ENCODE data around the gene AQP1. TPM values are rescaled to one million over a fixed set of nuclear protein-coding genes. Genes with fewer than 3 reads are reported as not detected.

AQP1 gene
- polyA plus RNA-seq, 1 donor (not counting 4 experiments of a cell fraction or from before 2014, with no cell fraction given): 0.07 TPM

- H3K9me1 ChIP-seq (ENCODE audit: control insufficient read depth, extremely low read depth, insufficient read depth, low read length): no peaks in the 10 kb centered on the region
- no peaks in the 10 kb centered on the region for H3K9me3 ChIP-seq (ENCODE audit: control insufficient read depth, low read depth, low read length)
- H3K79me2 ChIP-seq (ENCODE audit: control insufficient read depth, insufficient read depth, low read length): no peaks in the 10 kb centered on the region
- H2AFZ ChIP-seq (ENCODE audit: control insufficient read depth, low read length): no peak overlapping the region
- no peak overlapping the region for H3K27ac ChIP-seq (ENCODE audit: control insufficient read depth, insufficient read depth, low read length)
- DNase-seq (ENCODE audit: low read depth, low spot score) (no peak), FAIRE-seq (no peak)
- no peaks in the 10 kb centered on the region for H3K36me3 ChIP-seq (ENCODE audit: control insufficient read depth in 2 of 2, extremely low read depth in 1 of 2, insufficient read depth in 2 of 2, low read length in 2 of 2)
- TF ChIP-seq CTCF (optimal IDR thresholded peaks at IDR 0.05 in 1 of 3, IDR thresholded peaks at IDR 0.05 in 1 of 3, conservative IDR thresholded peaks at IDR 0.05 in 1 of 3; ENCODE audit: extremely low read depth in 1 of 3, insufficient read depth in 2 of 3, low read length in 3 of 3) (no peak), EZH2 (IDR thresholded peaks at IDR 0.05; ENCODE audit: low read length) (no peak)
- H3K4me3 ChIP-seq (ENCODE audit: control insufficient read depth in 2 of 3, extremely low read depth in 1 of 3, insufficient read depth in 2 of 3, low read depth in 1 of 3, low read length in 3 of 3): no peak overlapping the region
- H3K9ac ChIP-seq (ENCODE audit: control insufficient read depth, extremely low read depth, insufficient read depth, low read length): no peak overlapping the region
- H4K20me1 ChIP-seq (ENCODE audit: control insufficient read depth, extremely low read depth, insufficient read depth, low read length): no peaks in the 10 kb centered on the region
- no peaks in the 10 kb centered on the region for H3K27me3 ChIP-seq (ENCODE audit: control insufficient read depth, extremely low read depth, insufficient read depth, low read length)
- dilution Hi-C loops (cut with MboI; ENCODE audit: extremely low pct_ligation_motif_present, low sequenced_read_pairs): no loop called here
- no peak overlapping the region for H3K4me2 ChIP-seq (ENCODE audit: control insufficient read depth, extremely low read depth, insufficient read depth, low read depth, low read length)
- peaks cover 22% of the 10 kb centered on the region for H3K4me1 ChIP-seq (ENCODE audit: control insufficient read depth, extremely low read depth, insufficient read depth, low read length)
These were observed 5.1 kb downstream of the AQP1 start for GRCh38 chr7:30916767-30917166.

DNA sequence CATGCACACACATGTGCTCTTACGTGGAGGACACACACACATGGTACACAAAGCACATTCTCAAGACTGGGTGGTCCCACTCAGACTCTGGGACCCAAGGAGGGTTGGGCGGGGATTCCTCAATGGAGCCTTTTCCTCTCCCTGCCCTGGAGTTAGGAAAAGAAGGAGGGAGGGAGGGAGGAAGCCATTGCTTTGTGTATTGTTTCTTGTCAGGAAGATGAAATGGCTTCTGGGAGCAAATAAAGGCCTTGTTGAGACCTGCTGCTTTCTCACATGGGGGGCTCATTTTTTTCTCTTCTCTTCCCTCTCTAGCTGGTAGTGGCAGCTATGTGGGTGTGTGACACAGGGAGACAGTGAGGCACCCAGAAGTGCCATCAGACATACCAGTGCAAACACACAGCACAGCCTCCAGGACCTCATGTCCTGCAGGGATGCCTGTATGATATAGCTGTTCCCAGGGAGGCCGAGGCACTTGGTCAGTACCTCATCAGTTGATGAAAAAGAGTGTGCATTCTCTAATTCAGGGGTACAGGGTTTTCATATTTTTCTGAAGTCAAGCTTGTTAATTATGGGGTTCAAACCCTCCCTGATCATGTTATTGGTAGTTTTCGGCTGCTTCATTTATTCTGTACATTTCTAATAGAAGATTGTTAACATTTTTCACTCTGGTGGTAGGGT is 5.7 kb downstream of the AQP1 start:
- dilution Hi-C loops (cut with MboI; ENCODE audit: extremely low pct_ligation_motif_present, low sequenced_read_pairs): no loop called here
- FAIRE-seq: no peak
- H3K4me1 ChIP-seq (ENCODE audit: control insufficient read depth, extremely low read depth, insufficient read depth, low read length): peaks cover 22% of the 10 kb centered on the region

More for the DNA sequence above, 5.7 kb downstream of the AQP1 start:
- Histone ChIP-seq H3K36me3 (ENCODE audit: control insufficient read depth in 2 of 2, extremely low read depth in 1 of 2, insufficient read depth in 2 of 2, low read length in 2 of 2) (no peaks in the 10 kb centered on the region), H3K9ac (ENCODE audit: control insufficient read depth, extremely low read depth, insufficient read depth, low read length) (no peak overlapping the region), H3K9me1 (ENCODE audit: control insufficient read depth, extremely low read depth, insufficient read depth, low read length) (no peaks in the 10 kb centered on the region), H3K27me3 (ENCODE audit: control insufficient read depth, extremely low read depth, insufficient read depth, low read length) (no peaks in the 10 kb centered on the region), H3K27ac (ENCODE audit: control insufficient read depth, insufficient read depth, low read length) (no peak overlapping the region), H3K4me3 (ENCODE audit: control insufficient read depth in 2 of 3, extremely low read depth in 1 of 3, insufficient read depth in 2 of 3, low read depth in 1 of 3, low read length in 3 of 3) (no peak overlapping the region), H4K20me1 (ENCODE audit: control insufficient read depth, extremely low read depth, insufficient read depth, low read length) (no peaks in the 10 kb centered on the region), H3K9me3 (ENCODE audit: control insufficient read depth, low read depth, low read length) (no peaks in the 10 kb centered on the region), H2AFZ (ENCODE audit: control insufficient read depth, low read length) (no peak overlapping the region), H3K4me2 (ENCODE audit: control insufficient read depth, extremely low read depth, insufficient read depth, low read depth, low read length) (no peak overlapping the region), H3K79me2 (ENCODE audit: control insufficient read depth, insufficient read depth, low read length) (no peaks in the 10 kb centered on the region)
- no peak for TF ChIP-seq EZH2 (IDR thresholded peaks at IDR 0.05; ENCODE audit: low read length)
- no peak for TF ChIP-seq CTCF (optimal IDR thresholded peaks at IDR 0.05 in 1 of 3, IDR thresholded peaks at IDR 0.05 in 1 of 3, conservative IDR thresholded peaks at IDR 0.05 in 1 of 3; ENCODE audit: extremely low read depth in 1 of 3, insufficient read depth in 2 of 3, low read length in 3 of 3)
- no peak for DNase-seq (ENCODE audit: low read depth, low spot score)
